HG02678 (cell line): Measurements from ENCODE around the gene CHST7.

Source experiments
- ATAC-seq: cut with Tn5 transposase; IDR thresholded peaks from one replicate; pipeline ENCODE4 v1.9.1; 2021; ENCODE audit warnings: mild to moderate bottlenecking, moderate library complexity; ENCODE audit not compliant: unreplicated experiment

The CHST7 gene

GRCh38 chrX:46572340-46572936 lies 1.1 kb upstream of the CHST7 start:
- peak; percentile 31 for ATAC-seq

GRCh38 chrX:46573892-46574773 lies 568 bp downstream of the CHST7 start:
- peak; percentile 33 for ATAC-seq

GRCh38 chrX:46574774-46575381 lies 1.3 kb downstream of the CHST7 start:
- ATAC-seq: peak; percentile 21

- ATAC-seq: no peak
Observed at GRCh38 chrX:46575586-46575985, 2.0 kb downstream of the CHST7 start.

GRCh38 chrX:46575991-46576392 lies 2.4 kb downstream of the CHST7 start:
- ATAC-seq: no peak

- ATAC-seq: no peak
Observed at GRCh38 chrX:46576458-46576857, 2.9 kb downstream of the CHST7 start.

- no peak for ATAC-seq
Observed at GRCh38 chrX:46577221-46578005, 3.8 kb downstream of the CHST7 start.

- ATAC-seq: no peak
Observed at GRCh38 chrX:46579250-46579649, 5.7 kb downstream of the CHST7 start.

- no peak for ATAC-seq
Observed at GRCh38 chrX:46580613-46581012, 7.0 kb downstream of the CHST7 start.

- ATAC-seq: no peak
Observed at GRCh38 chrX:46582325-46582724, 8.8 kb downstream of the CHST7 start.

GRCh38 chrX:46582966-46583365 lies 9.4 kb downstream of the CHST7 start:
- no peak for ATAC-seq

GRCh38 chrX:46584736-46585135 lies 11.2 kb downstream of the CHST7 start:
- ATAC-seq: no peak

- peak; percentile 66 for ATAC-seq
Observed at GRCh38 chrX:46587158-46587557, 13.6 kb downstream of the CHST7 start.

- ATAC-seq: no peak
Observed at GRCh38 chrX:46587753-46588171, 14.2 kb downstream of the CHST7 start.

GRCh38 chrX:46588263-46588662 lies 14.7 kb downstream of the CHST7 start:
- ATAC-seq: no peak

- ATAC-seq: no peak
Observed at GRCh38 chrX:46589977-46590723, 16.6 kb downstream of the CHST7 start.

GRCh38 chrX:46595084-46595483 lies 21.5 kb downstream of the CHST7 start:
- ATAC-seq: no peak

- ATAC-seq: no peak
Observed at GRCh38 chrX:46597208-46597607, 23.6 kb downstream of the CHST7 start.

- no peak for ATAC-seq
Observed at GRCh38 chrX:46597771-46598170, 24.2 kb downstream of the CHST7 start.

- ATAC-seq: no peak
Observed at GRCh38 chrX:46599051-46599560, 25.5 kb downstream of the CHST7 start.
